DMS53 (cell line): ENCODE data around the gene NSUN6.
A peak's percentile ranks its signal among the peaks of the same experiment; 100 is the strongest.

Experiments used
- DNase-seq: peaks from one replicate; lab custom pipeline; 2025; lab: John Stamatoyannopoulos, UW

Gene NSUN6

GRCh38 chr10:18563003-18563726 lies 88.2 kb downstream of the NSUN6 start:
- no peak for DNase-seq

- DNase-seq: peak; percentile 37
Observed at GRCh38 chr10:18561861-18562551, 89.4 kb downstream of the NSUN6 start.

GRCh38 chr10:18557960-18558359 lies 93.4 kb downstream of the NSUN6 start:
- no peak for DNase-seq

- no peak for DNase-seq
Observed at GRCh38 chr10:18556522-18557147, 94.8 kb downstream of the NSUN6 start.

GRCh38 chr10:18554479-18554878 lies 96.9 kb downstream of the NSUN6 start:
- DNase-seq: no peak

- DNase-seq: no peak
Observed at GRCh38 chr10:18551473-18551872, 99.9 kb downstream of the NSUN6 start.

- DNase-seq: no peak
Observed at GRCh38 chr10:18549105-18549504, 102.3 kb downstream of the NSUN6 start.

GRCh38 chr10:18545621-18546305 lies 105.6 kb downstream of the NSUN6 start:
- peak; percentile 56 for DNase-seq

- DNase-seq: no peak
Observed at GRCh38 chr10:18542832-18543231, 108.6 kb downstream of the NSUN6 start.

GRCh38 chr10:18540195-18540594 lies 111.2 kb downstream of the NSUN6 start:
- no peak for DNase-seq

GRCh38 chr10:18539335-18539734 lies 112.1 kb downstream of the NSUN6 start:
- DNase-seq: no peak

- DNase-seq: no peak
Observed at GRCh38 chr10:18533896-18534295, 117.5 kb downstream of the NSUN6 start.

GRCh38 chr10:18532881-18533535 lies 118.4 kb downstream of the NSUN6 start:
- no peak for DNase-seq

GRCh38 chr10:18528292-18528691 lies 123.1 kb downstream of the NSUN6 start:
- DNase-seq: no peak

GRCh38 chr10:18527687-18528086 lies 123.7 kb downstream of the NSUN6 start:
- DNase-seq: no peak

GRCh38 chr10:18523858-18524257 lies 127.5 kb downstream of the NSUN6 start:
- DNase-seq: no peak

GRCh38 chr10:18523025-18523424 lies 128.4 kb downstream of the NSUN6 start:
- no peak for DNase-seq

- no peak for DNase-seq
Observed at GRCh38 chr10:18516851-18517250, 134.5 kb downstream of the NSUN6 start.

GRCh38 chr10:18514537-18514936 lies 136.8 kb downstream of the NSUN6 start:
- DNase-seq: no peak

- DNase-seq: no peak
Observed at GRCh38 chr10:18508587-18508986, 142.8 kb downstream of the NSUN6 start.

GRCh38 chr10:18505456-18506118 lies 145.8 kb downstream of the NSUN6 start:
- DNase-seq: no peak

GRCh38 chr10:18504161-18504560 lies 147.2 kb downstream of the NSUN6 start:
- no peak for DNase-seq
